Activated CD8-positive, alpha-beta memory T cell treated with anti-CD3 and anti-CD28 coated beads, Interleukin-2, amount 50 U/mL, for 24 hours (primary cell): ENCODE measurements around the gene SAMD4B.

ENCODE experiments used
- DNase-seq: peaks from one replicate; pipeline ENCODE4 v3.0.0-alpha.2; 2020; ENCODE audit errors: extremely low read depth

The SAMD4B gene

DNA sequence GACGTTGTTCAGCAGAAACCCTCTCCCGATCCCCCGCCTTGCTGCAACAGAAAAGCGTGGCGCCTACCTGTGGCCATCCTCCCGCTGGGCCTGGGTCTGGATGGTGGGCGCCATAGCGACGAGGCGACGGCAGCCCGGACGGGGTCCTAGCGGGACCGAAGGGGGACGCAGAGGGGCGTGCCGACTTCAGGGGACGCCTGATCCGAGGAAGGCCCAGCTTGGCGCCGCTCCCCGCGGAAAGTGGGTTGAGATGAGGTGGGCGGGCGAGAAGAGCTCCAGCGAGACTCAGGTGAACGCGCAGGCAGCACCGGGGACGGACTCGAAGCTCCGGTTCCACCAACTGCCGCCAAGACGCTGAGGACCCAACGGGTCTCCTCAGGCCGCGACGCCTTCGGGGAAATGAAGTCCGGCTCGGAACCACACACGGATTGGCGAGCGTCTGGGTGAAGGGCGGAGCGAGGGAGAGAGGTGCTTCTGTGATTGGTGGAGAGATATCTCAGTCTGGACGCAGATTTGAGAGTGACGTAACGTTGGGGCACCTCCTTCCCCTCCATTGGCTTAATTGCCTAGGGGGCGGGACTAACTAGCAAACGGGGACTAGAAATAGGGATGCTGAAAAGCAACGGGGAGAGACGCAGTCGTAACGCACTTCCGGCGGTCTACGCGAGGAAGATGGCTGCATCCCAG, 48.7 kb downstream of the SAMD4B start, which contains the start of the genes MED29 and PAF1:
Gene MED29 (plus strand): TSS at position 628 of the 687 bp plus-strand sequence. CDS start 45 bp downstream, at position 673.
Gene PAF1 (minus strand): TSS at position 356 of the 687 bp plus-strand sequence. CDS start 242 bp downstream, at position 114.
- peak; percentile 88 for DNase-seq

DNA sequence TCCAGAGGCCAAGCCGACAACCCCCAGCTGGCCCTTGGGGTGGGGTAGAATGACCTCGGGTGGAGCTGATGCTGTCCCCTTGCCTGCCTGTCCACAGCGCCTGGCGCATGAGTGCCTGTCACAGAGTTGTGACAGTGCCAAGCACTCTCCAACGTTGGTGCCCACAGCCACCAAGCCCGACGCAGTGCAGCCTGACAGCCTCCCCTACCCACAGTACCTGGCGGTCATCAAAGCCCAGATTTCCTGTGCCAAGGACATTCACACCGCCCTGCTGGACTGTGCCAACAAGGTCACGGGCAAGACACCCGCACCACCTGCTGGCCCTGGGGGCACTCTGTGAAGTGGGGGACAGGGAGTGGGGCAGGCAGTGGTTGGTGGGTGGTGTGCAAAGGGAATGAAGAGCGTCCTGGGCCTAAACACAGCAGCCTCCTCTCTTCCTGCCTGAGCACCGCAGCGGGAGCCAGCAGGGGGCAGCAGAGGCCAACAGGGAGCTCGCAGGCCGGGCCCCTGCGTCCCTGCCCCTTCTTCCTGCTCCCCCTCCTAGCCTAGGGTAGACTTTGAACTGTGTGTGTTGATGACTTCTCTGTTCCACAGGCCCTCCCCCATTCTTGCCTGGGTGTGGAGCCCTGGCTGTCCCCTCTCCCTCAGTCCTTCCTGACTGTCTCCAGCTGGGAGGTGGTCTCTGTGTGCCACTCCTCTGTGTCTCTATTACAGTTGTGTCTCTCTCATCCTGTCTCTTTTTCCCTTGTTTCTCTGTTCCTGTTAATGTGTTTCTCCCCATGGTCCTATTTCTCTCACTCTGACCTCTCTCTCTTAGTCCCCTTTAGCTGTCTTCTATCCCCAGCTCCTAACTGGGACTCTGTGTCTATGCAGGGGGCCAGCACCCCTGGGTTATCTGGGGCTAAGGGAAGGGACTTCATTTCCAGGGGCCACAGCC, 55.4 kb downstream of the SAMD4B start:
- DNase-seq = peak; percentile 81

DNA sequence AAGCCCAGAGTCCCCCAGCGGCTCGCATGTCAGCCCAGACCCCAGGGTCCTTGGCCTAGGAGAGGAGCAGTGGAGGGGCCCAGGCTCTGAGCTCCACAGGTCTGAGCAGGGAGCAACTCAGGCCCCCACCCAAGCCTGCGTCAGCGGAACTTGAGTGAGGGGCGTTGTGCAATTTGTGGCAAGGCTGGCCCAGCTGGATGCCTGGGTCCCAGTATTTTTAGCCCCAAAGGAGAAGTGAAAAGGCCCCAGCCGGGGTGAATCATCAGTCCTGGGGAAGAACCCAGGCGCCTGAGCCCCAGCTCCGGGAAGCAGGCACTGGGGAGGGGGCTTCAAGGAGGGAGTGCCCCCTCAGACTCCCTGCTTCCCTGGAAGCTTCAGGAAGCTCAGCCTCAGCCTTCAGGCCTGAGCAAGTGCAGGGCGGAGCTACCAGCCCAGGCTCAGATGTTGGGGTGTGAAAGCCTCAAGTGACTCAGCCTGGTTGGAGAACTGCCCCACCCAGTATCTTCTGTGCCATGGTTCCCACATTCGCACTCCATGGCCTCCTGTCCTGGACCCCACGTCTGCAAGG, 56.2 kb downstream of the SAMD4B start:
- DNase-seq = no peak

DNA sequence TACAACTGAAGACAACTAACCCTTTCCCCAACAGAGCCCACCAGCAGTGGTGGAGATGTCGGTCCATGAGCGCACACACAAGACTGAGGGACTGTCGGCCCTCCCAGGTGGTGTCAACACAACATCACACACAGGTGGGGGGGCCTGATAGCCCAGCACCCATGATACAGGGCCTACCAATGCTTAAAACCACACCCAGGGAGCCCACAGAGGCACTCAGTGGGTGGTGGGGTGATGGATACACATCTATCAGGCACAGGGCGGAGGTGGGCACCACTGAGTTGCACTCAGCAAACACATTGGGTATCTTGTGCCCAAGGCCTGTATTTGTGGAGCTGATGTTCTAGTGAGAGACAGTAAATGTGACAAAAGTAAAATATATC, 57.4 kb downstream of the SAMD4B start:
- no peak for DNase-seq

DNA sequence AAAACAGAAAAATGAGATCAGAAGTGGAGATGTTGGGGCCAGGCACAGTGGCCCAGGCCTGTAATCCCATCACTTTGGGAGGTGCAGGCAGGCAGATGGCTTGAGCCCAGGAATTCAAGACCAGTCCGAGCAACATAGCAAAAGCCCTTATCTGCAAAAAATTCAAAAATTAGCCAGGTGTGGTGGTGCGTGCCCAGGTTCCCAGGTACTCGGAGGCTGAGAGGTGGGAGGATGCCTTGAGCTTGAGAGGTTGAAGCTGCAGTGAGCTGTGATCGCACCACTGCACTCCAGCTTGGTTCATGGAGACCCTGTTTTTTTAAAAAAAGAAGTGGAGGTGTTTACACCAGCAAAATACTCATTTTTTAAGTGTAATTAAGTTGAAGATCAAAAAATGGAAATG, 57.8 kb downstream of the SAMD4B start:
- DNase-seq = no peak

DNA sequence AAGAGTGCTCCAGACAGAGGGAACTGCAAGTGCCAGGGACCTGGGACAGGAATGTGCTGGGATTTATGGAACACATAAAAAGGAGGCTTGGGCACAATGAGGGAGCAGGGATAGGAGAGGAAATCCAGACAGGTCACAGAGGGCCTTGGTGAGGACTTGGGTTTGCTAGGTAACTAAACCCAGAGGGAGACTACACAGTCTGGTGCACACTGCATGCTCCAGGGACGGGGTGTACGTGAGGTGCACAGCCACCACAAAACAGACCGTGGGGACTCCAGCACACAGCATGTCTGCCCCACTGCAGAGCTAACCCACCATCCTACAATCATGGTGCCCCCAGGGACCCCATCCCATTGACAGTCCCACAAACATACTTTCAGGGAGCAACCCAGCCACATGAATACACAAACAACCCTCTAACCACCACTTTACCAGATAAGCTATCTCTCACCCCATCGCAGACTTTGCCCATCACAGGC, 58.9 kb downstream of the SAMD4B start:
- DNase-seq = no peak

DNA sequence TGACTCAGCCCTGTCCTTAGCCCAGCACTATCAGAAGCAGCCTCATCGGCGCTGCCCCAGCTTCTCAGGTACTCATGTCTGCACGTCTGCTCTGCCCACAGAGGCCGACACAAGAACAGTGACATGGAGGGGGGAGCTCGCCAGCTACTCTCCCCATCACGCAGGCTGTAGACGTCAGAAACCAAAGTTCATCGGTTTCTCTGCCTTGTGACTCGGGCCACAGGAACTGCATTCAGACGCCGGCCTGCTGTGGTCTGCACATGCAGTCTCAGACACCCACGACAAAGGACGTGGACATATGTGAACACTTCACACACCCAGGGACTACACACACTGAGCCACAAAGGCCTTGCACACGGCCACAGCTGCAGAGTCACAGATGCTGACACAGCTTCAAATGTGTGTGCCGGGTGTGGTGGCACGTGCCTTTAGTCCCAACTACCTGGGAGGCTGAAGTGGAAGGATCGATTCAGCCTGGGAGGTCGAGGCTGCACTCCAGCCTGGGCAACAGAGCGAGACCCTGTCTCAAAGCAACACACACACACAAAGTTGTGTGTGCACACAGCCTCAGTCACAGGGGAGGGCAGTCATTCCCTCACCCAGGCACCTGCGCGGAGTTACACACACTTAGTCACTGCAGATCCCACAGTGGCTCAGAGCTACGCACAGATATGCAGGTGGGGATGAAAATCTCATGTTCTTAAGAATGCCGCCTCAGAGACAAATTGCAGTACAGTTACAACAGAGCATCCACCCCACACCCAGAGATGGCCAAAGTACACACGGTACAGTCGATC, 59.5 kb downstream of the SAMD4B start:
- peak; percentile 71 for DNase-seq

DNA sequence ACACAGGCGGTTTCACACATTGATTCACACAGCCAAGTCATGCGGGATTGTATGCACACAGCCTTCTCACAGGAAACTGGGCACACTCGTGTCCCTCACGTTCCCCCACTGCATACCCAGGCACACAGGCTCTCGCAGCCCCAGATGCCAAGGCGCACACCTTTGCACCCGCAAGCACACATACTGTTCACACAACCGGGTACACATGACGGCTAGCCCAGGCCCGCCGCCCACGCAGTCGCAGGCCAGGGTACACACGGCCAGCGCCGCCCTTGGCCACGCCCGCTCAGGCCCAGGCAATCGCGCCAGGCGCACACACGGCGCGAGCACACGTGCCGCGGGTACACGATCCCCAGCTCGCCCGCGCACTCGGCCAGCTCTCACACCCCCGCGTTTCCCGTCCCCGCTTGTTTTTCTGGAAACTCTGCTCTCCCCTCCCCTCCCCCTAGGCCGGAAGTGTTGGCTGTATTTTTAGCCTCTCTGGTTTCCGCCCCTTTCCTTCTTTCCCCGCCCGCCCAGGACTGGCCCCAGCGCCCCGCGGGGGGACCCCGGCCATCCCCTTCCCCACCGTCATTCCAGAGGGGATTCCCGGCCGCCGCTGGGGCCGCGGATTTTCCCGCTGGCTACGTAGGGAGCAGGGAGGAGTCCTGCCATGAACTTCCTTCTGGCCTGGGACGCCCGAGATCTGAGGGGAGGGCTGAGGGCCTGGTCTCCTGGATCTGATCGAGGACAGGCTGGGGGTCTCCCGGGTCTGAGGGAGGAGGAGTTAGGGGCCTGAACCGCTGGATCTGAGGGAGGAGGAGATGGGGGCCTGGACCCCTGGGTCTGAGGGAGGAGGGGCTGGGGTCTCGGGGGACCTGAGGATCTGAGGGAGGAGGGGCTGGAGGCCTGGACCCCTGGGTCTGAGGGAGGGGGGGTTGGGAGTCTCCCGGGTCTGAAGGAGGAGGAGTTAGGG, 60.4 kb downstream of the SAMD4B start:
- DNase-seq = no peak

DNA sequence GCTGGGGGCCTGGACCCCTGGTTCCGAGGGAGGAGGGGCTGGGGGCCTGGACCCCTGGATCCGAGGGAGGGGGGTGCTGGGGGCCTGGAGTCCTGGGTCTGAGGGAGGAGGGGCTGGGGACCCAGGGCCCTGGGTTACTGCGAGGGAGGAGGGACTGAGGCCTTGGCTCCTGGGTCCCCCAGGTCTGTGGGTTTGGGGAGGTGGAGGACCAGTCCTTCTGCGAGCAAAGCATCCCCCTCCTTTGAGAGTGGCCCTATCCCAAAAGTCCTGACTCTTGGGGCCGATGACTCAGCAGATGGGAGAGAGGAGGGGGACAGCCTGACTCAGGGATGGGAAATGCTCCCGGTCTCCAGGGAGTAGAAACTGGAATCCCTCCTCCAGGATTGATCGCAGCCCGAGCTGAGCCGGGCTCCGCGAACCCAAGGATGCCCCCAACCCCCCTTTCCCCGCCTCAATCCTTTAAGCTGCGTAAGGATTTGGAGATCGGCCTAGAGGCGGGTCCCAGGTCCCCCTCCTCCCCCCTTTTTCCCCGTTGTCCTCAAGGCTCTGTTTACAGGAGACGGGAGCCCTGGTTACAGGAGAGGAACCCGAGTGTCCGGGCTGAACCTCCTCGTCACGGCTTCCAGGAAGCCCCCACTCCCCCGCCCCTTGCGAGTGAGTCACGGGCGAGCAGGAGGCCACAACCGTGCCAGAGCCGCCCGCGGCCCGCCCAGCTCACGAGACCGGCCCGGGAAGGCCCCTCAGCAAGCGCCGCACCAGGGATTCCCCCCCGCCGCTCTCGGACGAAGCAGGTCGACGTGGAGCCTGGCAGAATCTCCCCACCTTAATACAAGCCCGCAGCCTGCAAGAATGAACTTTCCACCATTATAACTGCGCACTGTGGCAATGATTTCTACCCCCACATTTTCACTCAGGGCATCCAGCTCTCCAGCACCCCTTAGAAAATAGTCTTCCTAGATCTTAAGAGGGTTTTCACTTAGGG, 61.4 kb downstream of the SAMD4B start:
- peak; percentile 87 for DNase-seq

DNA sequence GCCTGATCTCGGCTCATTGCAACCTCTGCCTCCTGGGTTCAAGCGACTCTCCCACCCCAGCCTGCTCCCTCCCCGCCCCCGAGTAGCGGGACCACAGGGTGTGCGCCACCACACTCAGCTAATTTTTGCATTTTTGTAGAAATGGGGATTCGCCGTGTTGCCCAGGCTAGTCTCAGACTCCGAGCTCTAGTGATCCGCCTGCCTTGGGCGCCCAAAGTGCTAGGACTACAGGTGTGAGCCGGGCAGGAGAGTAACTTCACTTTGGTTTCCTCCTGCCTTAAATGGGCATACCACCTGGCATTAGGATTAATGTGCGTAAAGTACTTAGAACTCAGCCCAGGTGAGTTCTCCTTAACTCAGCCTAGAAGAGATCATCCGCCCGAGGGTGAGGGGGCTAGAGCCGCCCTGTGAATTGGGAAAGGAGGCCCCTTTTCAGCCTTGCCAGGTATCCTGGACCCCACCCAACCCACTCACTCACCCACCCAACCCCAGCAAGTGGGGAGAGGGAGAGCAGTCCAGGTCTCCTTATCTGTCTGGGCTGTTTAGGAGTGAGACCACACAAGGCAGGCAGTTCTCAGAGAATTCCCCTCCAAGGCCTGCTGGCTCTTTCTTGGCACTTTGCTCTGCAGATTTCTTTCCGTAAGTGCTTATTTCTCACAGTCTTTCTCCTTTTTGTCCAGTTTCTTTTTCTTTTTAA, 63.2 kb downstream of the SAMD4B start:
- no peak for DNase-seq

DNA sequence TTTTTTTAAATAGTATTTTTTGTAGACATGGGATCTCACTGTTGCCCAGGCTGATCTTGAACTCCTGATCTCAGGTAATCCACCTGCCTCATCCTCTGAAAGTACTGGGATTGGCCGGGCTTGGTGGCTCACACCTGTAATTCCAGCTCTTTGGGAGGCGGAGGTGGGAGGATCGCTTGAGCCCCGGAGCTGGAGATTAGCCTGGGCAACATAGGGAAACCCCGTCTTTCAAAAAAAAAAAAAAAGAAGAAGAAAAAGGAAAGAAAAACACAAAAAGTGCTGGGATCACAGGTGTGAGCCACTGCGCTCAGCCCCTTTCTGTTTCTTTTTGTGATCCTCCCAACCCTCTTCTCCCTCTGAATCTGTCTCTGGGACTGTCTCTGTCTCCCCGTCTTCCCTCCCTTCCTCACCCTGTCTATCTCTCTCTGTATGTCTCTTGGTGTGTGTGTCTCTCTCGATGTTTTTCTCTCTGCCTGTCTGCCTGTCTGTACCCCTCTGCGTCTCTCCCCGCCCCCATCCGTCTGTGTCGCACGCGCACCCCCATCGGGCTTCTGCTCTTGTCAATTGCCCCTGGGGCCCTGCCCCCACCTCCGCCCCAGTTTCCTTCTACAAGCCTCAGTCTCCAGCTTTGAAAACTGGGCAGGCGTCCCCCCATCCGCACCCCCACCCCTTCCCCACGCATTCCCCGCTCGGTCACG, 63.9 kb downstream of the SAMD4B start:
- no peak for DNase-seq

DNA sequence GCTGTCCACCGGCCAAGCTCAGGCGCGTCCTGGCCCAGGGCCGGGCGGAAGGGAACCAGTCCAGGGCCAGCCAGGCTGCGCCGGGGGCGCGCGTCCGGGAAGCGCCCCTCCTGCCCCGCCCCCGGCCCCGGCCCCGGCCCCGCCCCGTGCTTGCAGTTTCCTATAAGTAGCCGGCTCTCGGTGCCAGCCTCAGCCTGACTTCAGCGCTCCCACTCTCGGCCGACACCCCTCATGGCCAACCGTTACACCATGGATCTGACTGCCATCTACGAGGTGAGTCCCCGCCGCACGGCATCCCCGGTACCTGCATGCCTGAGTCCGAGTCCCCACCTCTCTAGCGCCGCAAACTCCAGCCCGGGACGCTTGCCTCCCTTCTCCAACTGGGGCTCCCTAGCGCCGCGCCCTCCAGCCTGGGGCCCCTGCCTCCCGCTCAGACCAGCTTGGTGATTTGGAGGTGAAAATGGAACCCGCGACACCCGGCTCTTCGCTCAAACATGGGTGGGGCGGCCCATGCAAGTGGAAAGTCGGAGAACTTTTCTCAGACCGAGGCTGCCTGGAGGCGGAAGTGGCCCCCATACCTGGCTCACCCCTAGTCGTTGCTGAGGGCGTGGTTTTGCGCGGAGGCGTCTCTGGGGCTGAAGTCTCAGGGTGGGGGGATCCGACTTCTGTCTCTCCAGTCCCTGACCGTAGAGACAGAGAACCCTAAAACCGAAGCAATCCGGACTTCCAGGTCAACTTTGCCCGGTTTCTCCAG, 64.6 kb downstream of the SAMD4B start, which contains the start of gene ZFP36:
Gene ZFP36 (plus strand): TSS at position 192 of the 754 bp plus-strand sequence. CDS start 58 bp downstream, at position 250.
- no peak for DNase-seq

DNA sequence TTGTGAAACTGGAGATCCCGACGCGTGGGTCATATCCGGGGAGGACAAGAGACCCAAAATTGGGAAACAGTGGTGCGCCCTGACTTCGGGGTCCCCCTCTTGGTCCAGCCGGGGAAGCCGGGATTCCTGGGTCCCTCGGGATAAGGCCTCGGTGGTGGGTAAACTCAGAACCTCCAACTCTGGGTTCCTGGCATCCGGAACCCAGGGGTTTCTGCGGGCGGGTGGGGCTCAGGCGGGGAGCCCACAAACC, 65.1 kb downstream of the SAMD4B start:
- DNase-seq = no peak

DNA sequence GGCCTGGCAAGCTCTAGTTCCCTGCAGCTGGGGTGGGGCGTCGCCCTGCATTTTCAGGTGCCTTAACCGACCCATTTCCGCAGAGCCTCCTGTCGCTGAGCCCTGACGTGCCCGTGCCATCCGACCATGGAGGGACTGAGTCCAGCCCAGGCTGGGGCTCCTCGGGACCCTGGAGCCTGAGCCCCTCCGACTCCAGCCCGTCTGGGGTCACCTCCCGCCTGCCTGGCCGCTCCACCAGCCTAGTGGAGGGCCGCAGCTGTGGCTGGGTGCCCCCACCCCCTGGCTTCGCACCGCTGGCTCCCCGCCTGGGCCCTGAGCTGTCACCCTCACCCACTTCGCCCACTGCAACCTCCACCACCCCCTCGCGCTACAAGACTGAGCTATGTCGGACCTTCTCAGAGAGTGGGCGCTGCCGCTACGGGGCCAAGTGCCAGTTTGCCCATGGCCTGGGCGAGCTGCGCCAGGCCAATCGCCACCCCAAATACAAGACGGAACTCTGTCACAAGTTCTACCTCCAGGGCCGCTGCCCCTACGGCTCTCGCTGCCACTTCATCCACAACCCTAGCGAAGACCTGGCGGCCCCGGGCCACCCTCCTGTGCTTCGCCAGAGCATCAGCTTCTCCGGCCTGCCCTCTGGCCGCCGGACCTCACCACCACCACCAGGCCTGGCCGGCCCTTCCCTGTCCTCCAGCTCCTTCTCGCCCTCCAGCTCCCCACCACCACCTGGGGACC, 65.6 kb downstream of the SAMD4B start:
- no peak for DNase-seq

DNA sequence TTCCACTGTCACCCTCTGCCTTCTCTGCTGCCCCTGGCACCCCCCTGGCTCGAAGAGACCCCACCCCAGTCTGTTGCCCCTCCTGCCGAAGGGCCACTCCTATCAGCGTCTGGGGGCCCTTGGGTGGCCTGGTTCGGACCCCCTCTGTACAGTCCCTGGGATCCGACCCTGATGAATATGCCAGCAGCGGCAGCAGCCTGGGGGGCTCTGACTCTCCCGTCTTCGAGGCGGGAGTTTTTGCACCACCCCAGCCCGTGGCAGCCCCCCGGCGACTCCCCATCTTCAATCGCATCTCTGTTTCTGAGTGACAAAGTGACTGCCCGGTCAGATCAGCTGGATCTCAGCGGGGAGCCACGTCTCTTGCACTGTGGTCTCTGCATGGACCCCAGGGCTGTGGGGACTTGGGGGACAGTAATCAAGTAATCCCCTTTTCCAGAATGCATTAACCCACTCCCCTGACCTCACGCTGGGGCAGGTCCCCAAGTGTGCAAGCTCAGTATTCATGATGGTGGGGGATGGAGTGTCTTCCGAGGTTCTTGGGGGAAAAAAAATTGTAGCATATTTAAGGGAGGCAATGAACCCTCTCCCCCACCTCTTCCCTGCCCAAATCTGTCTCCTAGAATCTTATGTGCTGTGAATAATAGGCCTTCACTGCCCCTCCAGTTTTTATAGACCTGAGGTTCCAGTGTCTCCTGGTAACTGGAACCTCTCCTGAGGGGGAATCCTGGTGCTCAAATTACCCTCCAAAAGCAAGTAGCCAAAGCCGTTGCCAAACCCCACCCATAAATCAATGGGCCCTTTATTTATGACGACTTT, 66.4 kb downstream of the SAMD4B start:
- no peak for DNase-seq
